Measurements from ENCODE around the gene IGSF9. TPM values are rescaled to one million over a fixed set of nuclear protein-coding genes. Genes with fewer than 3 reads are reported as not detected.

The IGSF9 gene
- total and polyA plus RNA-seq, 2 of the 13 experiments (the other 11 are each of a cell fraction or from before 2014, with no cell fraction given): 0.03 TPM; not detected in 1

DNA sequence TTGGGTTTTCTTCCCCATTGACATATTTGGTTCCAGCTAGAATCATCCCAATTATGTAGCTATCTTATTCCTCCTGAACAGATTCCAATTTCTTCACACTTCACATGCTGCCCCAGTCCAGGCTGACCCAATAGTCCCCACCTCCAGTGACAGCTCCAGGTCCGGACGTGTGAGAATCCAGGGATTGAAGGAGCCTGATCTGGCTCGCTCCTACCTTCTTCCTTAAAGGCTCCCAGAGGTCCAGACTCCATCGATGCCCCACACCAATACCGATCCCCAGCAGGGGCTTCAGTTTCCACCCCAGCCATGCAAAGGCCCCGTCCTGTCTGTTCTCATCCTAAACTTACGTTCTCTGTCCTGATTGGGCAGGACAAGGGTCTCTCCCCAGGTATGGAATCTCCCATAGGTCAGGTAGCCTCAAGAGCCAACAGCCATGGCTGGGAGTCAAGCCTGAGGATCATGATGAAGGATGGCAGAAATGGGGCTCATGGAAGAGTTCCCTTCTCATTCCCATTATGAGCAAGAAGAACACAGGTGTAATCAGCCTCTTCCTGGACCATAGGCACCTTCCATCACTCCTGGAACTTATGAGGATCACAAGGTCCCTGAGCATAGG is 29.0 kb upstream of the IGSF9 start (continued):
- no peak for TF ChIP-seq TFE3 (CRISPR knock-in tag; IDR thresholded peaks at IDR 0.05)

GRCh38 chr1:159973350-159973940 is 28.0 kb upstream of the IGSF9 start:
- Histone ChIP-seq H3K79me2 (ENCODE audit: insufficient read depth, low read length) (no peaks in the 10 kb centered on the region), H3K4me2 (ENCODE audit: low read depth, low read length) (no peak overlapping the region), H3K4me3 (replicated peaks in 1 of 3; ENCODE audit: insufficient read depth in 1 of 3, low read depth in 2 of 3, low read length in 3 of 3) (no peak overlapping the region), H3K36me3 (replicated peaks in 1 of 2; ENCODE audit: control insufficient read depth in 1 of 2, insufficient read depth in 2 of 2, low read length in 2 of 2) (no peaks in the 10 kb centered on the region), H3K27me3 (ENCODE audit: control insufficient read depth in 1 of 2, insufficient read depth in 2 of 2, low read length in 2 of 2) (peaks cover 0 to 5% of the 10 kb centered on the region in 2 experiments; a peak in 2 of 5 replicates), H3K27ac (ENCODE audit: extremely low read length, insufficient read depth, low read length) (no peak overlapping the region), H3K9me3 (ENCODE audit: low read length) (no peaks in the 10 kb centered on the region), H3K9ac (ENCODE audit: insufficient read depth, low read depth, low read length) (no peak overlapping the region), H2AFZ (ENCODE audit: low read length) (no peak overlapping the region), H4K20me1 (ENCODE audit: insufficient read depth, low read length) (no peaks in the 10 kb centered on the region), H3K4me1 (ENCODE audit: insufficient read depth, low read length) (peaks cover 32% of the 10 kb centered on the region)
- CTCF ChIA-PET (ENCODE audit: low intra/inter-chr PET ratio, low total read pairs): no interaction called here
- no peak for ATAC-seq
- DNase-seq (ENCODE audit: low spot score): no peak
- FAIRE-seq: no peak
- in situ Hi-C loops (cut with HindIII; ENCODE audit: extremely low pct_ligation_motif_present, low pct_unique_long_range_greater_than_20kb): no loop called here
- TF ChIP-seq, protein P1, sequence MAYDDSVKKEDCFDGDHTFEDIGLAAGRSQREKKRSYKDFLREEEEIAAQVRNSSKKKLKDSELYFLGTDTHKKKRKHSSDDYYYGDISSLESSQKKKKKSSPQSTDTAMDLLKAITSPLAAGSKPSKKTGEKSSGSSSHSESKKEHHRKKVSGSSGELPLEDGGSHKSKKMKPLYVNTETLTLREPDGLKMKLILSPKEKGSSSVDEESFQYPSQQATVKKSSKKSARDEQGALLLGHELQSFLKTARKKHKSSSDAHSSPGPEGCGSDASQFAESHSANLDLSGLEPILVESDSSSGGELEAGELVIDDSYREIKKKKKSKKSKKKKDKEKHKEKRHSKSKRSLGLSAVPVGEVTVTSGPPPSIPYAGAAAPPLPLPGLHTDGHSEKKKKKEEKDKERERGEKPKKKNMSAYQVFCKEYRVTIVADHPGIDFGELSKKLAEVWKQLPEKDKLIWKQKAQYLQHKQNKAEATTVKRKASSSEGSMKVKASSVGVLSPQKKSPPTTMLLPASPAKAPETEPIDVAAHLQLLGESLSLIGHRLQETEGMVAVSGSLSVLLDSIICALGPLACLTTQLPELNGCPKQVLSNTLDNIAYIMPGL (CRISPR knock-in tag; IDR thresholded peaks at IDR 0.05; ENCODE audit: borderline replicate concordance in 1 of 2, low read depth in 1 of 2): no peak
- no peak for TF ChIP-seq ZNF234 (CRISPR knock-in tag; conservative IDR thresholded peaks at IDR 0.05)
- TF ChIP-seq ZNF841 (CRISPR knock-in tag; IDR thresholded peaks at IDR 0.05; ENCODE audit: borderline replicate concordance): no peak
- TF ChIP-seq LBX2 (CRISPR knock-in tag; IDR thresholded peaks at IDR 0.05; ENCODE audit: borderline replicate concordance): no peak
- TF ChIP-seq HOXA7 (CRISPR knock-in tag; IDR thresholded peaks at IDR 0.05): no peak
- no peak for TF ChIP-seq ZBTB34 (CRISPR knock-in tag; IDR thresholded peaks at IDR 0.05)
- TF ChIP-seq MBD4 (IDR thresholded peaks at IDR 0.05; ENCODE audit: borderline replicate concordance, low read length): no peak
- no peak for TF ChIP-seq ASH2L (IDR thresholded peaks at IDR 0.05; ENCODE audit: insufficient read length, low read depth, low read length)
- TF ChIP-seq ZMAT3 (CRISPR knock-in tag; conservative IDR thresholded peaks at IDR 0.05): no peak
- POLR2A ChIA-PET: no interaction called here
- intact Hi-C loops (cut with micrococcal nuclease; ENCODE audit: unreplicated experiment): no loop called here
- no TSS peak for BruUV-seq (replicated peaks)
- WGBS (ENCODE audit: low lambda C conversion rate): 92% methylated on average over 2 of the region's 6 CpGs
